H7 (cell line): ENCODE measurements around the gene KIF14. TPM values are rescaled to one million over a fixed set of nuclear protein-coding genes. Genes with fewer than 3 reads are reported as not detected.
"Not testable (repeated sequence)": the region's sequence is repeated elsewhere in the genome, so short reads cannot be mapped to it uniquely, and the experiment has no call there.

Source experiments
- DNase-seq: peaks from one replicate; pipeline ENCODE4 v3.0.0; 2012
- H3K27me3 ChIP-seq: 2 replicates; pipeline ENCODE4 v1.6.0; 2011; ENCODE audit warnings: mild to moderate bottlenecking, low read length; ENCODE audit not compliant: control insufficient read depth, insufficient read depth
- H3K36me3 ChIP-seq: replicated peaks from 2 replicates; pipeline ENCODE4 v1.5.1; 2011; ENCODE audit warnings: low read length; ENCODE audit not compliant: control insufficient read depth, insufficient read depth
- H3K4me3 ChIP-seq: 2 replicates; pipeline ENCODE4 v1.5.1; 2011; ENCODE audit warnings: low read depth, mild to moderate bottlenecking, control low read depth, low read length, moderate library complexity; ENCODE audit not compliant: insufficient read depth
- total RNA-seq: library from RNA; depleted of rRNA; stranded (reverse); fragments of >200 nt; shearing (Covaris generic); gene quantifications from 2 replicates; pipeline ENCODE4 v1.2.3, GENCODE V29; 2014

KIF14 gene
- total RNA-seq, 1 experiment from 2014 or later = 16.3 TPM

DNA sequence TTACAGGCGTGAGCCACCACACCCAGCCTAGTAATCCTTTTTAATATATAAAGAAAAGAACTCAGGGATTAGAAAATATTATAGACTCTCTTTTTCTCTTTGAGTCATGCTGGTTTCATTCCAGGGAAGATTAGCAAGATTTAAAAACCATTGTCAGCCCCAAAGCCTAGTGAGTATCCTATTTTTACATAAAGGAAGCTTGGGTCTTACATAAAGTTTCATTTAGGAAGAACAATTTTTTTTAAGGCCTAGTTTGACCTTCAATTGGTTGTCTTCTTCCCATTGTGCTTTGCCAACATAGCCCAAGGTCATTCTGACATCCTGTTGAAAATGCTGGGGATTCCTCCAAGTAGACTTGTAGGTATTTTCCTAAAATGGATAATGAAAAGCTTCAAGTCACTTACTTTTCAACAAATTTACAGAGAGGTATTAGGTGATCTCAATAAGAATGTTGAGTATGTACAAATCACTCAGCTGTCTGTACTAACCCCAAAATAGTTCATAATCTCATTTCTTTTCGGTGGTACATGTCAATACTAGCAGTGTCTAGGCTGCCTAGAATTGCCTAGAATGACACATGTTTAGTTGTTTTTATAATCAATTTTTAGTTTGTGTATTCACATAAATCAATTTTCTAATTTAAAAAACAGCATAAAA, 4.3 kb upstream of the KIF14 start:
- no peaks in the 10 kb centered on the region for H3K36me3 ChIP-seq
- no peaks in the 10 kb centered on the region for H3K27me3 ChIP-seq
- DNase-seq = no peak
- no peak overlapping the region for H3K4me3 ChIP-seq

DNA sequence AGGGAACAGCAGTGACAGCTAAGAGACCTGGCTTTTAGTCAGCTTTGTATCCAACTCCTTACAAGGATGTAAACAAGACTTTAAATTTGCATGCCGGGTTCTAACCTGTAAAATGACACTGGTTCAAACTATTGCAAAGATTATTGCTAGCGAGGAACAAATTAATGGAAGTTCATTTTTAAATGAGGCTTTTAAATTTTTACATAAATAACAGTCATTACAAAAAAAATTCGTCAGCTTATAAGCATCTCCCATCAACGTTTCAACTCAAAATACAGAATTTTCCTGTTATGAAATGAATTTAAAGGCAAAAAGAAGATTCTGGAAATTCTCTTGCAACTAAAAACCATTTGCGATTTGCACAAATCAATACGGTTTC, 668 bp downstream of the KIF14 start:
- H3K4me3 ChIP-seq = peak overlapping the region; percentile 95
- DNase-seq = no peak
- peaks cover 9% of the 10 kb centered on the region for H3K36me3 ChIP-seq
- no peaks in the 10 kb centered on the region for H3K27me3 ChIP-seq

DNA sequence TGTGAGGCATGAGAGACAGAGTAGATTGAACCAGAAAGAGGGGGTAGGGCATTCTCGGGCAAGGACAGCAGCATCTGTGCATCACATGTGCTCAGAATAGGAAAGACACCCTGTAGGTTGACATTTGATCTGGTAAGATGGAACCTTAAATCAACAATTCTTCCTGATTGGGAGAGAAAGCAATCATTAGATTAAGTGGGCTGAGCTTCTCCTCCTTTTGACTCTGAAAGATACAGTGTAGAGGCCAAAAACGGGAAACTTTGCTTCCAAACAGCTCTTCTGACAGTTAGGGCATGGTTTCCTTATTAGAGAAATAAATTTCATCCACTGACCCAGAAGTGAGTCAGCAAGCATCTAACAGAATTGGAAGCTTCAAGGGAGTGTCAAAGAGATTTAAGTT, 9.7 kb downstream of the KIF14 start:
- Histone ChIP-seq H3K4me3 (no peak overlapping the region), H3K36me3 (peaks cover 11% of the 10 kb centered on the region), H3K27me3 (no peaks in the 10 kb centered on the region)
- no peak for DNase-seq

DNA sequence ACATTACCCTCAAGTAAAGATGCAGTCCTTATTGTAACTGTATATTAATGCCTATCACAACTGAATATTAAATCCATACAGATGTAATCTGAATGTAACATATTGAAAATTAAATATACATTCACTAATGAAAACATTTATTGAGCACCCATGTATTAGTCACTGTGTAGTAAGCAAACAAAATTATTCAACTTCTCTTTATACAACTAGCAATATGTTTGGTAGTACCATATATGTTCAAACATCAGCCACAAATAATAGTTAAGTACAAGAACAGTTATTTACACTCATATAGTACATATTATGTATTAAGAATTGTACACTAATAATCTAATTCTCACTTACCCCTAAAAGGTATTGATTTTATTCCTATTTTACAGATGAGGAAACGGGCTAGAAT, 17.9 kb downstream of the KIF14 start:
- Histone ChIP-seq H3K4me3 (no peak overlapping the region), H3K27me3 (no peaks in the 10 kb centered on the region), H3K36me3 (peaks cover 9% of the 10 kb centered on the region)
- DNase-seq = no peak

DNA sequence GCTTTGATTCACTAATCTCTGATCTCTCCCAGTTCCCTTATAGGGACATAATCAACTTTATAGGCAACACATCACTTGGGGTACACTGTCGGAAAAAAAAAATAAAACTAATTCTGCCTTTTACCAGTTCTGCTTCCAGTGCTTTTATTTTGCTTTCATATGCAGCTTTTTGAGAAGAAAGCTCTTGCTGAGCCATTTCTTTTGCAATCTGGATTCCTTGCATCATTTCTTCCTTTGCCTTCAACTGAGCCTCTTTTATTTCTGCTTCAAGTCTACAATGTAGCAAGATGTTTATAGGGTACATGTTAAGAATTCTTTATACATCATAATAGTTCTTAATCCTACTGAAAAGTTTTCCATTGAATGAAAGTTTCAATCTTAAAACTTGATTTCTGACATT, 30.6 kb downstream of the KIF14 start:
- peaks cover 12% of the 10 kb centered on the region for H3K36me3 ChIP-seq

DNA sequence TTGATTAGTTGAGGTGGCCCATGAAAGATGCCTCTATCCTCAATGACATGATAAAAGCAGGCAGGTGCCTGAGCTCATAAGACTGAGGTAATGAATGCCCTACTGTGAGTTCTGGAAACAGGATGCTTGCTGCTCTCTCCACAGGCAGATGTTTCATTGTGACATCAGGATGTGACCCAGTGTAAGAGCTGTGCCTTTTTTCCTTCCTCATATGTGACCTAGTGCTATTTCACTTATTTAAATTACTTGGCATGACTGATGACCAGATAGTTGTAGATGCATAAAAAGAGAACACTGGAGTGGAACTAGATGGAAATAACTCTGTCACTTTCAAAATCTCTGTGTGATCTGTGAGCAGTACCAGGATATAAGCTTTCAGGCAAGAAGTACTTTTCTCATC, 31.9 kb downstream of the KIF14 start:
- Histone ChIP-seq H3K4me3 (no peak overlapping the region), H3K27me3 (no peaks in the 10 kb centered on the region), H3K36me3 (peaks cover 10% of the 10 kb centered on the region)
- no peak for DNase-seq

More for the DNA sequence above, 30.6 kb downstream of the KIF14 start:
- no peaks in the 10 kb centered on the region for H3K27me3 ChIP-seq
- no peak for DNase-seq
- no peak overlapping the region for H3K4me3 ChIP-seq

DNA sequence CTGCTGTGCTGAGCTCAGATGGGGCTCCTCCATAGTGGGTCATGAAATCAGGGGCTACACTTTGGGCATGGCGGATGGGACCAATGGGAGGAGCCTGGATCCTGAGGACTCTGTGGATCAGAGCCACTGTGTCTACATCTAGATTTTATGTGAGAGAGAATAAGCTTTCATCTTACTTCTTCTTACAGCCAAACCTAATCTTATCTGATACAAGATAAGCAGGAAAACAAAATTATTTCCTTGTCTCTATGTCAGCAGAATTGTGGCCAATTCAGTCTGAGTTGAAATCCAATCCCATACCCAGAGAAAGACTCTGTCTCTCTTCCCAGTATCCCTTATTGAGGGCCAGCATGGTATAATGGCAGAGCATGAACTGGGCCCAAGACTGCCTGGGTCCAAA, 56.2 kb downstream of the KIF14 start:
- no peaks in the 10 kb centered on the region; the same call in none of the 2 replicates for H3K36me3 ChIP-seq
- no peak for DNase-seq
- no peak overlapping the region for H3K4me3 ChIP-seq
- H3K27me3 ChIP-seq = no peaks in the 10 kb centered on the region

DNA sequence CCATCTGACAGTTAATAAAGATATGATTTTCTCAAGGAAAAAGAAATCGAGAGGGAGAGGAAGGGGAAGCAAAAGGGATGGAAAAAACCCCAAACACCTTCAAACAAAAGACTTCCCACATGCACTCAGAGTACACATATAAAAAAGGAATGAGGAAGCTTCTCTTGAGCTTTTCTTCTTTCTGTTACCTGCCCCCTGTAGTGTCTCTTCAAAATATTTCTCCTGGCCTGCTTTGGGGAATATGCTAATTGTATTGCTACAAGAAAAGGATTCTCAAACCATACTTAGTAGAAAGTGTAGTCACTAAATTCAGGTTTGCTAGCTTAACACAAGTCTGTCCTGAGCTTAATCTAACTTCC, 58.7 kb downstream of the KIF14 start:
- Histone ChIP-seq H3K4me3 (no peak overlapping the region), H3K27me3 (no peaks in the 10 kb centered on the region), H3K36me3 (peaks cover 2% of the 10 kb centered on the region)
- DNase-seq = peak; percentile 23

DNA sequence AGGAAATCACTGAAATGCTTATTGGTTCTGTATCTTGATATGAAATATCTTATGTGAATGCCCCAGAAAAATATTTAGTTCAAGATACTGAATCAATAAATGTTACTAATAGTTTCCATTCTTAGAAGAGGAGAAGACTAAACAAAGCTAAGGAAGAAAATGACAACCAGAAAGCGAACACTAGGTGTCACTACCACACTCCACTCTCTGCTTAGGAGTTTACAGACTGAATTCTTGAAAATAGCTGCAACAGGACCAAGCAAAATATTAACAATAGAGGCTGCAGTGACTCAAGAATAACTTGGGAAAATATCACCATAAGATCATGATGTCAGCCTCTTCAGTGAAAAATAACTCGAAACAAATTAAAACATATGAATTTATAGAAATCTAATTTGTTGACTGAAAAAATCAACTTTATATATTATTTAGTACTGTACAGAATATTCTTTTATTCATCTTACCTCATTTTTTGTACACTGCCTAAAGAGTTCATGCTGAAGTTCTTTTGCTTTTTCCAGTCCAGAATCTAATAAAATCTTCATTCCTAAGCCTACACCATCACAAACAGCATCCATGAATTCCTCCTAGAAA, 61.6 kb downstream of the KIF14 start:
- peak; percentile 19 for DNase-seq
- Histone ChIP-seq H3K36me3 (peaks cover 2% of the 10 kb centered on the region), H3K4me3 (no peak overlapping the region), H3K27me3 (no peaks in the 10 kb centered on the region)

DNA sequence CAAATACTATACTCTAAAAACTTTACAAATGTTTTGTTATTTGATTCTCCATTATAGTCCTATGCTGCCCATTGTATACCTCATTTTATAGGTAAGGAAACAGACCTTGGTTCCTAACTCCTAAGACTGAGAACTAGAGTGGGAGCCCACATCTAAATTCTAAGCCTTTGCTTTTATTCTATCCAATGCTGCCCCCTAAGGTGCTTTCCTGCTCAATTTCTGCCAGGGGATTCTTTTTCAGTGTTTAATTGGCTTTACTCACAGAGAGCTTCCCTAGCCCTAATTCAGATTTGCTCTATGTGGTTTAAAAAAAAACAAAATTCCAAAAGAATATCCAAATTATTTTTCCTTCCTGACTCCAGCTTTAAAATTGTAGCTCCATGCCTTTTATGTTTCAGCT, 64.5 kb downstream of the KIF14 start:
- no peaks in the 10 kb centered on the region for H3K27me3 ChIP-seq
- peaks cover 4% of the 10 kb centered on the region for H3K36me3 ChIP-seq
- no peak for DNase-seq
- H3K4me3 ChIP-seq = no peak overlapping the region

DNA sequence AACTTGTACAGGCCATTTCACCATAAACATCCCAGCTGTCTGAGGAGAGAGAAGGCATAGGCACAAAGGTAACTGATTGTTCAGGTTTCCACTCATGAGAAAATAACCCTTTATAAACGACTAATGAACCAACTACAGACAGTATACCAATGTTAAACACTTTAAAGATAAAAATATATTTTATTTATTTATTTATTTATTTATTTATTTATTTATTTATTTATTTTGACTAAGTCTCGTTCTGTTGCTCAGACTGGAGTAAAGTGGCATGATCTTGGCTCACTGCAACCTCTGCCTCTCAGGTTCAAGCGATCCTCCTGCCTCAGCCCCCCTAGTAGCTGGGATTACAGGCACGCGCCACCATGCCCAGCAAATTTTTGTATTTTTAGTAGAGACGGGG, 67.8 kb downstream of the KIF14 start:
- not testable (repeated sequence) for DNase-seq, H3K4me3 ChIP-seq, H3K27me3 ChIP-seq, H3K36me3 ChIP-seq

DNA sequence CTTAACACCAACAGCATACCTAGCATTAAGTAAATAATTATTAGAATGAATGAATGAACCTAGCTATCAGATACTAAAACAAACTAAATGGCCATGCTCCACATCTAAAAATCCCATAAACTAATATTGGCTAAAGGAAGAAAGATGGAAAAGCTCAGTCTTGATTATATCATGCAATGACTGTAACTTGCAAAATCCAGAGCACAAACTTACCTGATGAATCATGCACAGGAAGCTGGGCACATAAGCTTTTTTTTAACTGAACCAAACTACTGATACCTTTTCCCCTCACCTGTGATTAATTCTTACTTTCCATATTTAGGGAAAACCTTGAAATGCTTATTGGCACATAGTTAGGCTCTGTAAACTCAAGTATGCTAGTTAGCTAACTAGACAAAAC, 70.2 kb downstream of the KIF14 start:
- no peaks in the 10 kb centered on the region for H3K27me3 ChIP-seq

DNA sequence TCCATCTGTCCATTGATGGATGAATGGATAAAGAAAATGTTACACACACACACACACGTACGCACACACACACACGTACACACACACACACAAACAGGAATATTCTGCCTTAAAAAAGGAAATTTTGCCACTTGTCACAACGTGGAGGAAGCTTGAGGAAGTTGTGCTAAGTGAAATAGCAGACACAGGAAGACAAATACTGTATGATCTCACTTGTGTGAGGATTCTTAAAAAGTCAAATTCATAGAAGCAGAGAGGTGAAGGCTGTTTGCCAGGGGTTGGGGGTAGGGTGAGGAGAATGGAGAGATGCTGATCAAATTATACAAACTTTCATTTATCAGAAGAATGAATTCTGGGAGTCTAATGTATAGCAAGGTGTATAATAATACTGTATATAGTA, 73.2 kb downstream of the KIF14 start:
- Histone ChIP-seq H3K36me3 (no peaks in the 10 kb centered on the region), H3K27me3 (no peaks in the 10 kb centered on the region), H3K4me3 (no peak overlapping the region)
- DNase-seq = no peak

More for the DNA sequence above, 70.2 kb downstream of the KIF14 start:
- no peak overlapping the region for H3K4me3 ChIP-seq
- no peak for DNase-seq
- H3K36me3 ChIP-seq = peaks cover 2% of the 10 kb centered on the region; the same call in 1 of the 2 replicates

DNA sequence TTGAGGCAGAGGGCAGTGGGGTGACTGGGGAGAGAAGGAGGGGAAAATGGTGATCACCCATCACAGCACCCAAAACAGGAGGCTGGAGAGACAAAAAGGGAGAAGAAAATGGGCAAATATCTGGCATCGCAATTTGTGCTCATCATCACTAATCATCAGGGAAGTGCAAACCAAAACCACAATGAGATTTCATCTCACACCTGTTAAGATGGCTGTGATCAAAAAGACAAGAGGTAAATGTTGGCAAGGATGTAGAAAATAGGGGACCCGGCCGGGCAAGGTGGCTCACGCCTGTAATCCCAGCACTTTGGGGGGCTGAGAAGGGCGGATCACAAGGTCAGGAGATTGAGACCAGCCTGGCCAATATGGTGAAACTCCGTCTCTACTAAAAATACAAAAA, 74.0 kb downstream of the KIF14 start:
- no peak for DNase-seq
- no peaks in the 10 kb centered on the region for H3K36me3 ChIP-seq
- no peak overlapping the region for H3K4me3 ChIP-seq
- no peaks in the 10 kb centered on the region for H3K27me3 ChIP-seq

DNA sequence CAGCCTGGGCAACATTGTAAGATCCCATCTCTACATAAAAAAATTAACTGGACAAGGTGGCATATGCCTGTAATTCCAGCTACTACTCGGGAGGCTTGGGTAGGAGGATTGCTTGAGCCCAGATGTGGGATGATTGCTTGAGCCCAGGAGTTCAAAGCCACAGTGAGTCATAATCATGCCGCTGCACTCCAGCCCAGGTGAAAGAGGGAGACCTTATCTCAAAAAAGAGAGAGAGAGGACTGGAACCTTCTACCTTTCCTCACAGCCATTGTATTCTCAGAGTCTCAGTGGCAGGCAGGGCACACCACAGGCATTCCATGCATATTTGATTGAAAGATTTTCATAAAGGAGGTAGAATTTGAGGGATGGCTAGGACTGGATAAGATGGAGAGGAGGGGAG, 78.4 kb downstream of the KIF14 start:
- H3K36me3 ChIP-seq = no peaks in the 10 kb centered on the region
- no peaks in the 10 kb centered on the region for H3K27me3 ChIP-seq
- DNase-seq = no peak
- no peak overlapping the region for H3K4me3 ChIP-seq

DNA sequence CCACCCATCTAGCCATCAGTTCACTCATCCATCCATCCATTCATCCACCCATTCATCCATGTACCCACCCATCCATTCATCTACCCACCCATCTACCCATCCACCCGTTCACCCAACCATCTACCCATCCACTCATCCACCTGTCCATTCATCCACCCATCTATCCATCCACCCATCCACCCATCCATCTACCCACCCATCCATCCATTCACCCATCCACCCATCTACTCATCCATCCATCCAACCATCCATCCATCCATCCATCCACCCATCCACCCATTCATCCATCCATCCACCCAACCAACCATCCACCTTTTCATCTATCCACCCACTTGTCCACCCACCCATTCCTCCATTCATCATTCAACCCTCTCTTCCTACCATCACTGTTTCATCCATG, 80.3 kb downstream of the KIF14 start:
- Histone ChIP-seq H3K27me3 (no peaks in the 10 kb centered on the region), H3K36me3 (no peaks in the 10 kb centered on the region), H3K4me3 (no peak overlapping the region)
- no peak for DNase-seq
